Measurements from ENCODE around the gene SPTB. TPM values are rescaled to one million over a fixed set of nuclear protein-coding genes. Genes with fewer than 3 reads are reported as not detected.
A peak's percentile ranks its signal among the peaks of the same experiment; 100 is the strongest.

SPTB gene
- total and polyA plus RNA-seq, 9 of the 15 experiments (the other 6 are each of a cell fraction or from before 2014, with no cell fraction given): 0.21 to 45.9 (median 11.7) TPM

- no peak for TF ChIP-seq FOXK1 (CRISPR knock-in tag; IDR thresholded peaks at IDR 0.05; ENCODE audit: borderline replicate concordance)
Measured at GRCh38 chr14:64844969-64845536, 34.7 kb downstream of the SPTB start (continued).

- intact Hi-C loops (cut with micrococcal nuclease): no loop called here
- 36% methylated on average over 2 of the region's 2 CpGs for WGBS (ENCODE audit: insufficient coverage, low coverage, missing lambda C conversion rate)
- Histone ChIP-seq H3K27me3 (ENCODE audit: control insufficient read depth in 2 of 2, insufficient read depth in 2 of 2, low read length in 2 of 2) (no peaks in the 10 kb centered on the region), H3K9me3 (replicated peaks; ENCODE audit: control insufficient read depth, insufficient read depth, low read depth, low read length) (no peaks in the 10 kb centered on the region), H3K79me2 (ENCODE audit: control insufficient read depth, insufficient read depth, low read length) (peaks cover 91% of the 10 kb centered on the region), H2AFZ (ENCODE audit: low read depth, low read length) (no peak overlapping the region), H3K9ac (ENCODE audit: insufficient read depth in 1 of 2, low read depth in 2 of 2, low read length in 2 of 2) (peak overlapping the region in 1 of 2 experiments; percentile 27; a peak in 1 of 4 replicates), H3K4me2 (ENCODE audit: insufficient read depth, low read length) (peak overlapping the region; percentile 69), H3K36me3 (ENCODE audit: control insufficient read depth, insufficient read depth, low read length) (peaks cover 6% of the 10 kb centered on the region; the same call in 1 of the 3 replicates), H3K4me1 (replicated peaks in 1 of 2; ENCODE audit: control insufficient read depth in 2 of 2, insufficient read depth in 2 of 2, low read length in 2 of 2) (peaks cover 11 to 68% of the 10 kb centered on the region in 2 experiments; a peak in 3 of 5 replicates), H4K20me1 (replicated peaks; ENCODE audit: control insufficient read depth, insufficient read depth, low read length) (no peaks in the 10 kb centered on the region; the same call in 1 of the 2 replicates), H3K27ac (ENCODE audit: extremely low read depth, low read depth, low read length) (peak overlapping the region; percentile 48), H3K9me1 (ENCODE audit: control insufficient read depth, insufficient read depth, low read length) (no peaks in the 10 kb centered on the region), H3K4me3 (no peak overlapping the region)
- CTCF ChIA-PET (ENCODE audit: low intra/inter-chr PET ratio): no interaction called here
- POLR2A ChIA-PET: interaction anchor here (1.1 to 1.5 kb wide), 3 partner anchors 10 to 18 kb away, joined by 3 to 4 read pairs (median 4); no protein-coding TSS in a partner anchor
- FAIRE-seq: peak; percentile 46
- no TSS peak for BruUV-seq (replicated peaks)
- ATAC-seq: no peak
- TF ChIP-seq SPI1 (IDR thresholded peaks at IDR 0.05; ENCODE audit: borderline replicate concordance, low read depth, low read length) (0 out of 2 replicates have a peak, but pooled peaks have one; percentile 5), ZNF76 (CRISPR knock-in tag; IDR thresholded peaks at IDR 0.05; ENCODE audit: borderline replicate concordance) (no peak)
- no peak for DNase-seq (ENCODE audit: extremely low read depth in 1 of 4, low spot score in 3 of 4)
- in situ Hi-C loops (cut with MboI): no loop called here
Measured at GRCh38 chr14:64844272-64844671, 35.4 kb downstream of the SPTB start.

Data from K562 (cell line).